ENCODE data around the gene TOX2. TPM values are rescaled to one million over a fixed set of nuclear protein-coding genes. Genes with fewer than 3 reads are reported as not detected.

The TOX2 gene
- total RNA-seq, 1 donor from 2014 or later: 0.16 TPM

DNA sequence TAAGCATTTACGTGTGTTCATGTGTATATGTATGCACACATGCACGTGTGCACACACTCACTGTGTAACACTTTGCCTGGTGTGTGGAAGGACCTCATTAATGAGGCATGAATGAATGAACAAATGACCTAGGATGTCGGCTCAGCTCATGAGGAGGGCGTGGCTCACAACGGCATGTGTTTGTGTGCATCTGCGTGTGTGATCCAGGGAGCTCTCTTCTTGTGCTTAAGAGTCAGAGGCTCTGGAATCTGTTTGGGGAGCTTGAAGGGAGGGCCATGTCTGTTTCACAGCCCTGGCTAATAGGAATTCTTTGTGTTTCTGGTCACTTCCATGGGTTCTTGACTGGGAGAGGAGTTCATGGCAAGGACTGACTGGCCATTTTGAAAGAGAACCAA, 32.7 kb downstream of the TOX2 start:
- peaks cover 17% of the 10 kb centered on the region for H3K4me1 ChIP-seq (ENCODE audit: insufficient read depth, low read length)
- Mint-ChIP-seq H3K4me3 (ENCODE audit: unreplicated experiment) (no peak overlapping the region), H3K36me3 (ENCODE audit: low read depth, unreplicated experiment) (no peaks in the 10 kb centered on the region), H3K27me3 (ENCODE audit: low read depth, unreplicated experiment) (peaks cover 48% of the 10 kb centered on the region), H3K27ac (ENCODE audit: unreplicated experiment) (no peak overlapping the region), H3K4me1 (ENCODE audit: low read depth, unreplicated experiment) (peaks cover 17% of the 10 kb centered on the region), H3K9me3 (ENCODE audit: unreplicated experiment) (no peaks in the 10 kb centered on the region)
- H3K9ac ChIP-seq (ENCODE audit: low read length): no peak overlapping the region
- FAIRE-seq (no peak), DNase-seq (ENCODE audit: low read depth) (no peak)
- H2AFZ ChIP-seq (ENCODE audit: low read depth, low read length): no peak overlapping the region
- no peak for TF ChIP-seq EZH2 (IDR thresholded peaks at IDR 0.05; ENCODE audit: insufficient read depth, low read length)
- no peak for TF ChIP-seq CTCF (IDR thresholded peaks at IDR 0.05; ENCODE audit: insufficient read depth, low read depth, low read length)
- H4K20me1 ChIP-seq (ENCODE audit: insufficient read depth, low read length): peaks cover 4% of the 10 kb centered on the region
- H3K27ac ChIP-seq (ENCODE audit: low read depth, low read length): no peak overlapping the region
- H3K36me3 ChIP-seq (ENCODE audit: insufficient read depth, low read length): no peaks in the 10 kb centered on the region
- no peaks in the 10 kb centered on the region for H3K27me3 ChIP-seq (ENCODE audit: insufficient read depth, low read length)
- H3K79me2 ChIP-seq (ENCODE audit: insufficient read depth, low read length): no peaks in the 10 kb centered on the region
- no peak overlapping the region for H3K4me2 ChIP-seq (ENCODE audit: low read length)
- no peaks in the 10 kb centered on the region for H3K9me3 ChIP-seq (ENCODE audit: insufficient read depth, low read depth, low read length)
- no peak overlapping the region for H3K4me3 ChIP-seq (ENCODE audit: insufficient read depth, low read depth, low read length)

DNA sequence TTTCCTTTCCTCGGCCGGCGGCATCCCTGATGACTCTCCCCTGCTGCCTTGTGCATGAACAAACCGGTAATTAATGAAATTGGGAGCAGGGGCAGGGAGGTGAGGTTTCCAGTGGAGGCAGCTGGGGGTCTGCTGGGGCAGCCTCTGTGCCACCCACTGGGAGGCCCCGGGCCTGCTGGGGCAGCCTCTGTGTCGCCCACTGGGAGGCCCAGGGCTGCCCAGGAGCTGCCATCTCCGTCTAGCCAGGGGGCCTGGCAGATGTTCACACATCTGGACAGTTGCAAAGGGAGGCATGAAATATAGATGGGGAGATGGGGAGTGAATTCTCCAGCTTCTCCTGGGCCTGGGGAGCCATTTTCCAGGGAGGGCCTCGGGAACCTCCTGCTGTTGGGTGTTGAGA, 33.8 kb downstream of the TOX2 start:
- H3K4me2 ChIP-seq (ENCODE audit: low read length): no peak overlapping the region
- Mint-ChIP-seq H3K4me1 (ENCODE audit: low read depth, unreplicated experiment) (peaks cover 14% of the 10 kb centered on the region), H3K4me3 (ENCODE audit: unreplicated experiment) (no peak overlapping the region), H3K36me3 (ENCODE audit: low read depth, unreplicated experiment) (no peaks in the 10 kb centered on the region), H3K9me3 (ENCODE audit: unreplicated experiment) (no peaks in the 10 kb centered on the region), H3K27me3 (ENCODE audit: low read depth, unreplicated experiment) (peaks cover 57% of the 10 kb centered on the region), H3K27ac (ENCODE audit: unreplicated experiment) (no peak overlapping the region)
- H2AFZ ChIP-seq (ENCODE audit: low read depth, low read length): no peak overlapping the region
- FAIRE-seq: no peak
- H4K20me1 ChIP-seq (ENCODE audit: insufficient read depth, low read length): peaks cover 4% of the 10 kb centered on the region
- TF ChIP-seq EZH2 (IDR thresholded peaks at IDR 0.05; ENCODE audit: insufficient read depth, low read length) (no peak), CTCF (IDR thresholded peaks at IDR 0.05; ENCODE audit: insufficient read depth, low read depth, low read length) (no peak)
- no peaks in the 10 kb centered on the region for H3K79me2 ChIP-seq (ENCODE audit: insufficient read depth, low read length)
- no peaks in the 10 kb centered on the region for H3K27me3 ChIP-seq (ENCODE audit: insufficient read depth, low read length)
- no peak for DNase-seq (ENCODE audit: low read depth)
- H3K4me3 ChIP-seq (ENCODE audit: insufficient read depth, low read depth, low read length): no peak overlapping the region
- H3K27ac ChIP-seq (ENCODE audit: low read depth, low read length): no peak overlapping the region
- H3K9me3 ChIP-seq (ENCODE audit: insufficient read depth, low read depth, low read length): no peaks in the 10 kb centered on the region
- H3K9ac ChIP-seq (ENCODE audit: low read length): no peak overlapping the region
- H3K4me1 ChIP-seq (ENCODE audit: insufficient read depth, low read length): peaks cover 10% of the 10 kb centered on the region
- H3K36me3 ChIP-seq (ENCODE audit: insufficient read depth, low read length): no peaks in the 10 kb centered on the region

- no peaks in the 10 kb centered on the region for H3K27me3 ChIP-seq (ENCODE audit: insufficient read depth, low read length)
- H3K4me1 Mint-ChIP-seq (ENCODE audit: low read depth, unreplicated experiment): peaks cover 19% of the 10 kb centered on the region
- H3K36me3 ChIP-seq (ENCODE audit: insufficient read depth, low read length): no peaks in the 10 kb centered on the region
- H3K27ac ChIP-seq (ENCODE audit: low read depth, low read length): no peak overlapping the region
- H3K79me2 ChIP-seq (ENCODE audit: insufficient read depth, low read length): no peaks in the 10 kb centered on the region
- H3K9me3 ChIP-seq (ENCODE audit: insufficient read depth, low read depth, low read length): no peaks in the 10 kb centered on the region
- H3K4me1 ChIP-seq (ENCODE audit: insufficient read depth, low read length): peaks cover 18% of the 10 kb centered on the region
- H3K27me3 Mint-ChIP-seq (ENCODE audit: low read depth, unreplicated experiment): peaks cover 59% of the 10 kb centered on the region
- FAIRE-seq: no peak
- H2AFZ ChIP-seq (ENCODE audit: low read depth, low read length): no peak overlapping the region
- no peak overlapping the region for H3K4me3 Mint-ChIP-seq (ENCODE audit: unreplicated experiment)
- peaks cover 4% of the 10 kb centered on the region for H4K20me1 ChIP-seq (ENCODE audit: insufficient read depth, low read length)
- no peak for DNase-seq (ENCODE audit: low read depth)
- no peak overlapping the region for H3K4me2 ChIP-seq (ENCODE audit: low read length)
- no peaks in the 10 kb centered on the region for H3K36me3 Mint-ChIP-seq (ENCODE audit: low read depth, unreplicated experiment)
- no peak overlapping the region for H3K27ac Mint-ChIP-seq (ENCODE audit: unreplicated experiment)
- H3K9me3 Mint-ChIP-seq (ENCODE audit: unreplicated experiment): no peaks in the 10 kb centered on the region
- TF ChIP-seq EZH2 (IDR thresholded peaks at IDR 0.05; ENCODE audit: insufficient read depth, low read length): no peak
- TF ChIP-seq CTCF (IDR thresholded peaks at IDR 0.05; ENCODE audit: insufficient read depth, low read depth, low read length): no peak
- no peak overlapping the region for H3K4me3 ChIP-seq (ENCODE audit: insufficient read depth, low read depth, low read length)
- no peak overlapping the region for H3K9ac ChIP-seq (ENCODE audit: low read length)
These were observed 34.6 kb downstream of the TOX2 start for GRCh38 chr20:43949248-43949647.
